Transverse colon (tissue), 4 donors: ENCODE results near the gene RXFP2. TPM values are rescaled to one million over a fixed set of nuclear protein-coding genes. Genes with fewer than 3 reads are reported as not detected.

Source experiments
- DNase-seq: peaks from one replicate; pipeline ENCODE4 v3.0.0-alpha.2; 2019
- H3K27ac ChIP-seq, 4 donors: fragments of 200-600 bp; sonication (generic); 2 replicates each; pipeline ENCODE4 v1.5.1; 2016 to 2018; ENCODE audit warnings: inconsistent platforms in 4 of 4
- H3K27me3 ChIP-seq: fragments of 200-600 bp; sonication (generic); 2 replicates; pipeline ENCODE4 v1.5.1; 2017; ENCODE audit warnings: inconsistent platforms
- H3K36me3 ChIP-seq, 4 donors: fragments of 200-600 bp; sonication (generic); 2 replicates each; pipeline ENCODE4 v1.5.1; 2017 to 2019; ENCODE audit warnings: inconsistent platforms in 4 of 4
- H3K4me1 ChIP-seq, 4 donors: fragments of 200-600 bp; sonication (generic); 2 replicates each; pipeline ENCODE4 v1.5.1; 2017 to 2020; ENCODE audit warnings: inconsistent platforms in 4 of 4
- H3K4me3 ChIP-seq, 4 donors: fragments of 200-600 bp; sonication (generic); 1 replicate in 1 of 4; 2 replicates in 3 of 4; pipeline versions ENCODE4 v1.5.1 to v1.6.1; 2017 to 2019; ENCODE audit warnings: inconsistent platforms in 4 of 4
- H3K9me3 ChIP-seq, 2 donors: fragments of 200-600 bp; sonication (generic); 2 replicates each; pipeline ENCODE4 v1.5.1; 2017 to 2019; ENCODE audit warnings: inconsistent platforms in 2 of 2
- EP300 ChIP-seq: sonication (generic); formaldehyde crosslinking; IDR thresholded peaks from one replicate; pipeline ENCODE4 v1.6.1; 2017; ENCODE audit warnings: antibody characterized with exemption, low read depth
- POLR2A ChIP-seq: fragments of 450-650 bp; IDR thresholded peaks from one replicate; pipeline ENCODE4 v1.6.1; 2016; ENCODE audit warnings: antibody characterized with exemption, mild to moderate bottlenecking, moderate library complexity
- POLR2AphosphoS5 ChIP-seq, 3 donors: sonication (generic); formaldehyde crosslinking; IDR thresholded peaks; one replicate each; pipeline ENCODE4 v1.6.1; 2016; ENCODE audit warnings: antibody characterized with exemption in 3 of 3
- WGBS, 2 donors: methylation state at CpG; one replicate each; pipeline ENCODE4 v1.1.5; 2018; ENCODE audit warnings: low coverage in 1 of 2; 5-methylcytosine and 5-hydroxymethylcytosine counted together
- in situ Hi-C, 4 donors: fragments of 200-750 bp; cut with MboI; loops; one replicate each; pipeline versions ENCODE4 v1.15.0 to v1.15.1; 2017; ENCODE audit warnings: low sequenced_read_pairs in 3 of 4, low pct_ligation_motif_present in 1 of 4, low pct_unique_long_range_greater_than_20kb in 1 of 4
- intact Hi-C: fragments of 100-400 bp; cut with DNase I; formaldehyde crosslinking; loops from one replicate; pipeline ENCODE4 v1.15.1; 2023; ENCODE audit warnings: low total_unique reads
- total RNA-seq, 4 donors: library from RNA; depleted of rRNA; stranded (reverse); fragments of >200 nt; gene quantifications; one replicate each; pipeline ENCODE4 v1.1.0, GENCODE V29; 2016
- TF ChIP-seq, protein P1 (sequence below), 5 experiments: fragments of 200-600 bp in 3 of 5; fragments of 450-650 bp in 2 of 5; sonication (generic) in 3 of 5; IDR thresholded peaks; 1 replicate in 2 of 5; 2 replicates in 3 of 5; pipeline ENCODE4 v1.5.1; 2016 to 2017; ENCODE audit warnings: antibody characterized with exemption in 5 of 5, inconsistent platforms in 3 of 5, mild to moderate bottlenecking in 2 of 5, moderate library complexity in 1 of 5

RXFP2 gene
- total RNA-seq, 4 donors from 2014 or later = not detected

- Histone ChIP-seq H3K9me3 (no peaks in the 10 kb centered on the region), H3K36me3 (no peaks in the 10 kb centered on the region), H3K4me1 (no peaks in the 10 kb centered on the region), H3K4me3 (no peak overlapping the region), H3K27ac (no peak overlapping the region), H3K27me3 (no peaks in the 10 kb centered on the region)
- TF ChIP-seq EP300 (no peak), POLR2AphosphoS5 (IDR thresholded peaks at IDR 0.05) (no peak), POLR2A (no peak)
- TF ChIP-seq, protein P1, sequence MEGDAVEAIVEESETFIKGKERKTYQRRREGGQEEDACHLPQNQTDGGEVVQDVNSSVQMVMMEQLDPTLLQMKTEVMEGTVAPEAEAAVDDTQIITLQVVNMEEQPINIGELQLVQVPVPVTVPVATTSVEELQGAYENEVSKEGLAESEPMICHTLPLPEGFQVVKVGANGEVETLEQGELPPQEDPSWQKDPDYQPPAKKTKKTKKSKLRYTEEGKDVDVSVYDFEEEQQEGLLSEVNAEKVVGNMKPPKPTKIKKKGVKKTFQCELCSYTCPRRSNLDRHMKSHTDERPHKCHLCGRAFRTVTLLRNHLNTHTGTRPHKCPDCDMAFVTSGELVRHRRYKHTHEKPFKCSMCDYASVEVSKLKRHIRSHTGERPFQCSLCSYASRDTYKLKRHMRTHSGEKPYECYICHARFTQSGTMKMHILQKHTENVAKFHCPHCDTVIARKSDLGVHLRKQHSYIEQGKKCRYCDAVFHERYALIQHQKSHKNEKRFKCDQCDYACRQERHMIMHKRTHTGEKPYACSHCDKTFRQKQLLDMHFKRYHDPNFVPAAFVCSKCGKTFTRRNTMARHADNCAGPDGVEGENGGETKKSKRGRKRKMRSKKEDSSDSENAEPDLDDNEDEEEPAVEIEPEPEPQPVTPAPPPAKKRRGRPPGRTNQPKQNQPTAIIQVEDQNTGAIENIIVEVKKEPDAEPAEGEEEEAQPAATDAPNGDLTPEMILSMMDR (IDR thresholded peaks at IDR 0.05) = no peak
- in situ Hi-C loops = no loop called here
- no peak for DNase-seq
- intact Hi-C loops = no loop called here
- WGBS, 2 donors = 53 to 59% methylated on average over 2 of the region's 2 CpGs
Observed at GRCh38 chr13:31807090-31807541, 67.8 kb downstream of the RXFP2 start.

- TF ChIP-seq POLR2AphosphoS5 (IDR thresholded peaks at IDR 0.05) = no peak
- TF ChIP-seq, protein P1 (IDR thresholded peaks at IDR 0.05) = no peak
- no peak for TF ChIP-seq EP300
- no peak for TF ChIP-seq POLR2A
- Histone ChIP-seq H3K27me3 (no peaks in the 10 kb centered on the region), H3K4me1 (no peaks in the 10 kb centered on the region), H3K27ac (no peak overlapping the region), H3K4me3 (no peak overlapping the region), H3K36me3 (no peaks in the 10 kb centered on the region), H3K9me3 (peaks cover 5 to 15% of the 10 kb centered on the region in 2 donors)
- in situ Hi-C loops = no loop called here
- DNase-seq = no peak
- intact Hi-C loops = no loop called here
- WGBS, 2 donors = 75 to 100% methylated on average over 2 to 5 of the region's 5 CpGs
Observed at GRCh38 chr13:31814536-31814935, 75.2 kb downstream of the RXFP2 start.

GRCh38 chr13:31815361-31816144, 76.2 kb downstream of the RXFP2 start:
- H3K36me3 ChIP-seq = no peaks in the 10 kb centered on the region
- H3K27me3 ChIP-seq = no peaks in the 10 kb centered on the region
- no peak overlapping the region for H3K27ac ChIP-seq
- intact Hi-C loops = no loop called here
- TF ChIP-seq, protein P1 (IDR thresholded peaks at IDR 0.05) = no peak
- TF ChIP-seq EP300 (no peak), POLR2A (no peak), POLR2AphosphoS5 (IDR thresholded peaks at IDR 0.05) (no peak)
- H3K4me1 ChIP-seq = no peaks in the 10 kb centered on the region
- WGBS, 2 donors = 35 to 56% methylated on average over 1 of the region's 1 CpG
- no peak overlapping the region for H3K4me3 ChIP-seq
- in situ Hi-C loops = no loop called here
- DNase-seq = no peak
- H3K9me3 ChIP-seq = peaks cover 5 to 15% of the 10 kb centered on the region in 2 donors

- Histone ChIP-seq H3K27ac (no peak overlapping the region), H3K9me3 (peaks cover 5 to 15% of the 10 kb centered on the region in 2 donors), H3K36me3 (no peaks in the 10 kb centered on the region), H3K27me3 (no peaks in the 10 kb centered on the region), H3K4me1 (no peaks in the 10 kb centered on the region), H3K4me3 (no peak overlapping the region)
- intact Hi-C loops = no loop called here
- DNase-seq = no peak
- in situ Hi-C loops = no loop called here
- TF ChIP-seq, protein P1 (IDR thresholded peaks at IDR 0.05) = no peak
- no peak for TF ChIP-seq EP300
- no peak for TF ChIP-seq POLR2A
- no peak for TF ChIP-seq POLR2AphosphoS5 (IDR thresholded peaks at IDR 0.05)
Observed at GRCh38 chr13:31818236-31818635, 78.9 kb downstream of the RXFP2 start.
